GM21619 (cell line): ENCODE data around the gene COL6A2.
"Not testable (repeated sequence)": the region's sequence is repeated elsewhere in the genome, so short reads cannot be mapped to it uniquely, and the experiment has no call there.

Experiments used
- ATAC-seq: cut with Tn5 transposase; IDR thresholded peaks from one replicate; pipeline ENCODE4 v1.9.1; 2021; ENCODE audit not compliant: unreplicated experiment

The COL6A2 gene

GRCh38 chr21:46060596-46061061 lies 37.3 kb upstream of the COL6A2 start:
- ATAC-seq, result no peak

- ATAC-seq, result no peak
Measured at GRCh38 chr21:46061063-46061462, 36.8 kb upstream of the COL6A2 start.

- no peak for ATAC-seq
Measured at GRCh38 chr21:46061518-46061917, 36.4 kb upstream of the COL6A2 start.

DNA sequence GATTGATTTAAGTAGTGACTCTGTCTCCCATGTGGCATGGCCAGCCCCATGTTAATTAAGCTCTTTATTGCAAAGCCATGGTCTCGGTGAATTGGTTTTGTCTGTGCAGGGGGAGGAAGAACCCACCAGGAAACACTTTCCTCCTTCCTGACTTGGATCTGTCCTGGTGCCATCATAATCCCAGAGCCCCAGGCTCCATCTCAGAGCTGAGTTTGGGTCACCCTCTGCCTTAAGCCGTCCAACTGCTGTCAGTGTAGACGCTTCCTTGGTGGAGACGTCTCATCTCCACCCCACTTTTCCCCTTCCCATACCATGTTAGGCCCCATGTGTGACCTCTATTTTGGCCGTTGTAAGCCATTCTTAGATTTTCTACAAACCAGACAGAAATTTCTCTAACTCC lies 36.0 kb upstream of the COL6A2 start:
- ATAC-seq, result no peak

GRCh38 chr21:46062471-46063211 lies 35.3 kb upstream of the COL6A2 start:
- no peak for ATAC-seq

- no peak for ATAC-seq
Measured at GRCh38 chr21:46063227-46063626, 34.7 kb upstream of the COL6A2 start.

DNA sequence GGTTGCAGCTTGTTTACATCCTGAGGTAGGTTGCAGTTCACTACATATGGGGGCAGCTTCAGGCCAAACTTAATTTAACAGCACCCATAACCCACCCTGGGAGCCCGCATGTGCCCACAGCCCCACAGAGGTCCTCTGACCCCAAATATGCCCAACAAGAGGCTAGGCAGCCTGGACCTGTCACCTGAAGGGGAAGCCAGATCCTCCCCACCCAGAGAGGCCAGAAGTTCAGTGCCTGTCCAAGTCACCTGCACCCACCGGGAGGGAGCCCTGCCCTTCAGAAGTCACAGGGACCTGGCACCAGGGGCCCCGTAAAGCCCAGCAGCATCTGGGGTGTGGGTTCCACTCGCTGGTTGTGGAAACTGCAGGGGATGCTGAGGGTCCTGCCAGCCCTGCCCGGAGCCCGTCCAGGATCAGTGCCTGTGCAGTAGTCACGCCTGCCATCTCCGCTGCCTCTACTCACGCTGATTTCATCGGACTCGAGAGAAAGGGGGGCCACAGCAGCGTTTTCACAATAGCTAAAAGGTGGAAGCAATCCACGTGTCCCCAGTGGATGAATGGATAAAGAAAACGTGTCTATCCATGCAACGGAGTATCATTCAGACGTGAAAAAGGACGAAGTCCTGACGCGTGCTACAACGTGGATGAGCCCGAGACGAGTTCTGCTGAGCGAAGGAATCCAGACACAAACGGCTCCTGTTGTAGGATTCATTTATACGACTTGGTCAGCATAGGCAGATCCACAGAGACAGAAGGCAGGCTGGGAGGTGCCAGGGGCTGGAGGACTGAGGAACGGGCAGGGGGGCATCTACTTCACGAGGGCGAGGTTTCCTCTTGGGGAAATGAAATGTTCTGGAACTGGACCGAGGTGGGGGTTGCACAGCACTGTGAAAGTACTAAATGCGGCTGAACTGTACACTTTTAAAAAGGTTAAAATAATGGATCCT lies 33.9 kb upstream of the COL6A2 start:
- no peak for ATAC-seq

- ATAC-seq, result no peak
Measured at GRCh38 chr21:46064870-46065214, 33.1 kb upstream of the COL6A2 start.

GRCh38 chr21:46065215-46065913 lies 32.5 kb upstream of the COL6A2 start:
- ATAC-seq, result no peak

DNA sequence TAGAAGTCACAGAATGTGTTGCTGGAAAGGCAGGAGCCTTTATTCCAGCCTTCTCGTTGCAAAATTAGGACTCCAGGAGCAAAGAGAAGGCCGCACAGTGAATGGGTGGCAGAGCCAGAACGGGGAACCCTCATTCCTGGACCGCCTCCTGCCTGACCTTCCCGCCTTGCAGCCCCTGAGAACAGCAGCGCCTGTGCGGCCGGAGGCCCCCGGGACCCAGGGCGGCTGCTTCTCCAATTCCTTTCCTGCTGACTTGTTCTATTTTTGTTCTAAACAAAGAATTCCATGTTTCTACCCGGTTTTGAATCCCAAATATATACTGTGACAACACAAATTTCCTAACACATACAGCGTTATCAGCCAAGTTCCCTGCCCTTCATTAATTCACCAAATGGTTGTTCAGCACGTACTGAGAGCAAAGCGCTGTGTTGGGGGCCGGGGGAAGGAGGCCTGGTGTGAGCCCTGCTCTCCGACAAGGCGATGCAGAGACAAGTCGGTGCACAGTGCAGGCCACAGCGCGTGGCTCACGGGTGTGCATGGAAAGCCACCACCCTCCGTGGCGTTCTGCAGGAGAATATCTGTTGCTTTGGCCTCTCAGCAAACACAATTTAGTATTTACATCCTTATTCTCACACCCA lies 31.9 kb upstream of the COL6A2 start:
- ATAC-seq, result no peak

DNA sequence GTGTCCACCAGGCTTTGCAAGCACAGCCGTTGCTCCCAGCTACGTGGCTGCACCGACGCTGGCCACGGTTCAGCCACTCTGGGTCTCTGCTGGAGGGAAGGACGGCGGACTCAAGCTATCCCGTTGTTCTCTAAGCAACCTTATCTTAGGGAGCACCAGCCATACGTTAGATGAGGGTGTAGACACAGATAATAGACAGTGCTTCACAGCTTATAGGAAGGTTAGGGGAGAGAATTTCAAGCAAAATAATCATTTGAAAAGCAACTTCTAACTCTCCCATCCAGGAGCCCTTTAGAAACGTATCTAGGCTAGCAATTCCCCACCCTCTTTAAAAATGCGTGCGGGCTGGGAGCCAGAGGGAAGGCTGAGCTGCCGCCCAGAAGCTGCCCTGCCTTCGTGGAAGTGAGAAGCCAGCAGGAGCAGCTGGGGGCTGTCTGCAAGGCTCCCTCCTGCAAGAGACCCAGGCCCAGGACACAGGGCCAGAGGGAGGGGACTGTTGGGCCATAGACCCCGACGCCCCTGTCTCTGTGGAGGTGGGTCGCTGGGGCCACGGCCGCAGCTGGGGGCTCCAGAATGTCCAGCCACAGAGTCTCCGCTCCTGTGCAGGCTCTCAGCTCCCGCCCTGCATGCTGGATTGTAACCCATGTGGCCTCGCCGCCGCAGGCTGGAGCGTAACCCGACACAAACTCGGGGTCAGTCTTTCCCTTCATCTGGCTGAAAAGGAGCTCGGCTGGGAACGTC lies 31.2 kb upstream of the COL6A2 start:
- no peak for ATAC-seq

DNA sequence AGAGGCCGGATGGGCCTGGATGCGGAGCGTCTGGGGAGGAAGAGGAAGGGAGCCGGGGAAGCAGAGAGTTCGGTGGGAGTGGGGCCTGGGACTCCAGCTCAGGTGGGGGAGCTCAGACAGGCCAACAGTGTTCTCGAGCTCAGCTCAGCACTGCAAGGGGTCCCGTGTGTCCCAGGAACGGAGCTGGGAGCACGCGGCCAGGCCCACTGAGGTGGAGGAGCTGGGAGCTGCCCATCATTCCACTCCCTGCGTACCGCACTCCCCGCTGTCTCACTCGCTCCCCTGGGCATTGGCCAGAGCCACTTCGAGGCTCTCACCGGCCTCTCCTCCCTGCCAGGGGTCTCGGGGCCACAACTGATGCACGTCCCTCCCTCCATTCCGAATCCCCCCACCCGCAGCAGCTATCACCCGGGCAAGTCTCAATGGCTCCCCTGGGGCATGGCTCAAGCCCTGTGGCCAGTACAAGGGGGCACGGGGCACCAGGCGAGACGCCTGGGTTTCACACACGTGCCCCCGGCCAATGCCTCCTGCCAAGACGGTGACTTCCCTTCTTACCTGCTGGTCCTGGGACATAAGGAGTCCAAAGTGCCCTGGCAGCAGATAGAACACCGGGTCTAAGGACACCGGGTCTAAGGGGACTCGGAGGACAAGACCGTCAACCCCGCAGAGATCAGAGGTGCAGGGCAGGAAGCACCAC lies 30.3 kb upstream of the COL6A2 start:
- no peak for ATAC-seq

- no peak for ATAC-seq
Measured at GRCh38 chr21:46068516-46069079, 29.3 kb upstream of the COL6A2 start.

DNA sequence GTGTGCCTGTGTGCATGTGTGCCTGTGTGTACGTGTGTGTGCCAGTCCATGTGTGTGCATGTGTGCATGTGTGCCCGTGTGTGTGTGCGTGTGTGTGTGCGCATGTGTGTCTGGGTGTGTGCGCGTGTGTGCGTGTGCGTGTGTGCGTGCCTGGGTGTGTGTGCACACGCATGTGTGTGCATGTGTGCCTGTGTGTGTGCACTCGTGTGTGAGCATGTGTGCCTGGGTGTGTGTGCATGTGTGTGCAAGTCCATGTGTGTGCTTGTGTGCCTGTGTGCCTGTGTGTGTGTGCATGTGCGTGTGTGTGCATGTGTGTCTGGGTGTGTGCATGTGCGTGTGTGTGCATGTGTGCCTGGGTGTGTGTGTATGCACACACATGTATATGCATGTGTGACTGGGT lies 28.7 kb upstream of the COL6A2 start:
- no peak for ATAC-seq

DNA sequence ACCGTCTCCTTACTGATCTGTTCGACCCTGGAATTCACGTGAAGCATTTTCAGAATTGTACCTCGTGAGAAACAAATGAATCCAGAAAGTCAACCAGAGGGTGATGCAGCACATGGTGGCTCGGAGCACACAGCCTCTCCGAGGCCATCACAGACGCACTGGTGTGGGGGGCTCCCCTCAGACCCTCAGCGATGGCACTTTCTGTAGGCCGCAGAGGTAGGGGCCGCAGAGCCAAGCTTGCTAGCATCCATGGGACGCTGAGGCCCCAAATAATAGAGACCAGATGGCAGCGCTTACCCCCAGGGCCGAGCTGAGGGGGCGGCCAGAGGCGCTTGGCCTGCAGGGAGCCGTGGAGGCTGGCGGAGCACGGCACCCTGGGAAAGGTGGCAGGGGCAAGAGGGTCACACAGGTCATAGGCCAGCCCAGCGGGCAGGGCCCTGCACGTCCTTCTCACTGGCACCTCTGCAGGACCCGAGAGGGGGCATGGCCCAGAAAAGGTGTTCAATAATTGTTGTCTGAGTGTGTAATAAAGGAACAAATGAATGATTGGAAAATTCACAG lies 28.1 kb upstream of the COL6A2 start:
- no peak for ATAC-seq

DNA sequence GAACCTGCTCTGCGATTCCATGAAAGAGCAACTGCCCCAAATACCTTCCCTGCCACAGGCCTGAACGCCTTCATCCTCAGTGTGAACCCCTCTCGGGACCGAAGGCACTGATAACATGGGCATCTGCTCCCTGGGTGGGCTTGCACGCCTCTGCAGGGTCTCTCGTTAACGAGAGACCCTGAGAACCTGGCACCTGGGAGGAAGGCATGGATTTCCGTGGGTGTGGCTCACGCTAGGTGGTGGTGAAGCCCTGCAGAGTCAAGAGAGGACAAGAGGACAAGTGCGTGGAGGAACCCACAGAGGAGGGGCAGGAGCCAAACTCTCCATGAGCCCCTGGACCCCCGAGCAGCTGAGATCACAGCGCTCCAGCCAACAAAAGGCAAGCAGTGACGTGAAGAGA lies 26.8 kb upstream of the COL6A2 start:
- no peak for ATAC-seq

DNA sequence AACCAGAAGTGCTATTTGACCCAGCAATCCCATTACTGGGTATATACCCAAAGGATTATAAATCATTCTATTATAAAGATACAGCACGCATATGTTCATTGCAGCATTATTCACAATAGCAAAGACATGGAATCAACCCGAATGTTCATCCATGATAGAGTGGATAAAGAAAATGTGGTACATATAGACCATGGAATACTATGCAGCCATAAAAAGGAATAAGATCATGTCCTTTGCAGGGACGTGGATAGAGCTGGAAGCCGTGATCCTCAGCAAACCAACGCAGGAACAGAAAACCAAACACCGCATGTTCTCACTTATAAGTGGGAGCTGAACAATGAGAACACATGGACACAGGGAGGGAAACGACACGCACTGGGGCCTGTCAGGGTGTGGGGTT lies 21.2 kb upstream of the COL6A2 start:
- ATAC-seq, result not testable (repeated sequence)

- no peak for ATAC-seq
Measured at GRCh38 chr21:46077674-46078101, 20.2 kb upstream of the COL6A2 start.

DNA sequence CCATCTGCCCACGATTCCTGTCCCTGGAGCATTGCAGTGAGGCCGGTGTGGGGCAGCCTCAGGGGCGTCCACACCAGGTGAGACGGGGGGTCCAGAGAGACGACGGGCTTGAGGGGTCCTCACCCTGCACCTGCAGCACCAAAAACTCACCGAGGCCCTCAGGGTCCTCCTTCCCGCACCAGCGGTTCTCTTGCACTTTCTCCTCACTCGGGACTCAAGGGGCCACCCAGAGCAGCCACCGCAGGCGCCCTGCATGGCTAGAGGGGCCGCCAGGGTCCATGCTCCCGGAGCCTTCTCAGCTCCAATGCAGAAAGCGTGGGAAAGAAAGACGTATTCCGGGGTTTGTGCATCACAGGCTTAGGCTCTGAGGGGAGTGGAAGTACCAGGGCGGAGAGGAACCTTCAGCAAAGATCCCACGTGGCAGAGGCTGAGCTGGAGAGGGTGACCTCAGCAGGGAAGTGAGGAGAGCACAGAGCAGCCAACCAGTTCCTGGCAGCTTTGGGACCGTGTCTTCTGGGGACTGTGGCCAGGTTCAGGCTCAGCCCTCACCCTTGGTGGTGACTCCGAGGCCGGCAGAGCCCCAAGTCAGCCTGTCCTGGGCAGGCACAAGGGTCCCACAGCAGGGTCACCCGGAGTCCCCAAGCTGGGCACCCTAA lies 19.5 kb upstream of the COL6A2 start:
- ATAC-seq, result no peak
